ENCODE results near the gene PRSS48.

DNA sequence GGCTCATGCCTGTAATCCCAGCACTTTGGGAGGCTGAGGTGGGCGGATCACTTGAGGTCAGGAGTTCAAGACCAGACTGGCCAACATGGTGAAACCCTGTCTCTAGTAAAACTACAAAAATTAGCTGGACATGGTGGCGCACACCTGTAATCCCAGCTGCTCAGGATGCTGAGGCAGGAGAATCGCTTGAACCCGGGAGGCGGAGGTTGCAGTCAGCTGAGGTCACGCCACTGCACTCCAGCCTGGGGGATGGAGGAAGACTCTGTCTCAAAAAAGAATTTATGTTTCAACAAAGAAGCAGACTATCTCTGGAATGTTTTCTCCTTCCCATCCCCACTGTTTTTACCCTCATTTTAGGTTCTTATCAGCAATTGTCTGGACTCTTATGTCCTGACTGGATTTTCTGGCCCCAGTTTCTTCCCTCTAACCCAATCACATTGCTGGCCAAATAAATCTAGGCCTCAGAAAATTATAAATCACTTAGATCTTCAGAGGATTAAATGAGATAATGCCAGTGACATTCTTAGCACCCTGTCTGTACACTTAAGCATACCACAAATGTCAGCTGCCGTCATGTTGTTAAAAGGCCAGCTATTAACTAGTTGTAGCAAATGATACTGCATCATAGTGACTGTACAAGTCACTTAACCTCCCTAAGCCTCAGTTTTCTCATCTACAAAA lies 44.9 kb upstream of the PRSS48 start:
- TF ChIP-seq YY1 (IDR thresholded peaks at IDR 0.05) = no peak
- TF ChIP-seq, protein P1, sequence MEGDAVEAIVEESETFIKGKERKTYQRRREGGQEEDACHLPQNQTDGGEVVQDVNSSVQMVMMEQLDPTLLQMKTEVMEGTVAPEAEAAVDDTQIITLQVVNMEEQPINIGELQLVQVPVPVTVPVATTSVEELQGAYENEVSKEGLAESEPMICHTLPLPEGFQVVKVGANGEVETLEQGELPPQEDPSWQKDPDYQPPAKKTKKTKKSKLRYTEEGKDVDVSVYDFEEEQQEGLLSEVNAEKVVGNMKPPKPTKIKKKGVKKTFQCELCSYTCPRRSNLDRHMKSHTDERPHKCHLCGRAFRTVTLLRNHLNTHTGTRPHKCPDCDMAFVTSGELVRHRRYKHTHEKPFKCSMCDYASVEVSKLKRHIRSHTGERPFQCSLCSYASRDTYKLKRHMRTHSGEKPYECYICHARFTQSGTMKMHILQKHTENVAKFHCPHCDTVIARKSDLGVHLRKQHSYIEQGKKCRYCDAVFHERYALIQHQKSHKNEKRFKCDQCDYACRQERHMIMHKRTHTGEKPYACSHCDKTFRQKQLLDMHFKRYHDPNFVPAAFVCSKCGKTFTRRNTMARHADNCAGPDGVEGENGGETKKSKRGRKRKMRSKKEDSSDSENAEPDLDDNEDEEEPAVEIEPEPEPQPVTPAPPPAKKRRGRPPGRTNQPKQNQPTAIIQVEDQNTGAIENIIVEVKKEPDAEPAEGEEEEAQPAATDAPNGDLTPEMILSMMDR (IDR thresholded peaks at IDR 0.05; ENCODE audit: low read depth, low read length, missing input control) = no peak
- no peak for TF ChIP-seq HNF4G (IDR thresholded peaks at IDR 0.05)
- TF ChIP-seq FOXA2 (IDR thresholded peaks at IDR 0.05) = no peak
- no peak for TF ChIP-seq RAD21 (IDR thresholded peaks at IDR 0.05)
- TF ChIP-seq GABPA (IDR thresholded peaks at IDR 0.05 in 1 of 2, conservative IDR thresholded peaks at IDR 0.05 in 1 of 2) = no peak
- no peak for TF ChIP-seq TAF1 (conservative IDR thresholded peaks at IDR 0.05)

Data from liver (tissue), 3 donors.